Cerebellar nuclear complex (tissue), 1 donor: ENCODE data around the gene GALNT12.

Experiments
- DNase-seq, 2 experiments: peaks; one replicate each; lab custom pipeline; 2025; lab: John Stamatoyannopoulos, UW

GALNT12 gene

DNA sequence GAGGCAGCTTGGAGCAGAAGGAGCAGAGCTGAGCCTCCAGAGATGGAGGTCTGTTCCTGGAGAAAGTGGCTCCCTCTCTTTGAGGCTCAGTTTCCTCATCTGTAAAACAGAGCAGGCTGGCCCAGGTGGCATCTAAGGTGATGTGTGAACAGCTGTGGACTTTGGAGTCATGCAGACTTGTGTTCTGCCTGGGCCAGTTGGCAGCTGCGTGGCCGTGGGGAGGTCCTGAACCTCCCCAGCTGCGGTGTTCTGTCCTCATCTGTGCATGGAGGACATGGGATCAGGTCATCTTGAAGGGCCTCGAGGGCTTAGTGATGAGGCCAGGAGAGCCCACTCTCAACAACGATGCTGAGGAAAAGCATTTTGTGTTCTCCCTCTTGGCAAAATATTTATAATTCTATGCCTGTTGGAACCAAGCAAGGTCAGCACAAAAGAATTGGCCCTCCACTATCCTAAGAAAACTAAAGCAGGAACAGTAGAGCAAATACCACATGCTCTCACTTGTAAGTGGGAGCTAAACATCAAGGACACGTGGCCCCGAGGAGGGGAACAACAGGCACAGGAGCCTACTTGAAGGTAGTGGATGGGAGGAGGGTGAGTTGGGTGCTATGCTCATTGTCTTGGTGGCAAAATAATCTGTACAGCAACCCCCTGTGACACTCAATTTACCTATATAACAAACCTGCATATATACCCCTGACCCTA lies 73.0 kb downstream of the GALNT12 start:
- no peak for DNase-seq

DNA sequence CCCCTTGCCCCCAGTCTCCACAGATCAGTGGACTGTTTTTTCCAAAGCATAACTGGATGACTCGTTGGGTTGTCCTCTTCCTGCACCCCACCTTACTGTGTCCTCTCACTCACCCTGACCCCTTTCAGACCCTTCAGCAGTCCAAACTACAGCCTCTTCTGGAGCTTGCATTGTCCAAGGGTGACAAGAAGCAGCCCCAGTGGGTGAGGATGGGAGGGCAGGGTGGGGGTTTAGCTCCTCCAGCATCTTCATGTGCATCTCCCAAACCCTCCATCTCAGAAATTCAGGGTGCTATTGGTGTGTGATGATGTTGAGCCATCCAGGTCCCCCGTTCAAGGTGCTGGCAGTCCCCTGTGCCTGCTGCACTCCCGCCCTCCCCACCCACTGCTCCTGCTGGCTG lies 73.9 kb downstream of the GALNT12 start:
- DNase-seq = no peak

DNA sequence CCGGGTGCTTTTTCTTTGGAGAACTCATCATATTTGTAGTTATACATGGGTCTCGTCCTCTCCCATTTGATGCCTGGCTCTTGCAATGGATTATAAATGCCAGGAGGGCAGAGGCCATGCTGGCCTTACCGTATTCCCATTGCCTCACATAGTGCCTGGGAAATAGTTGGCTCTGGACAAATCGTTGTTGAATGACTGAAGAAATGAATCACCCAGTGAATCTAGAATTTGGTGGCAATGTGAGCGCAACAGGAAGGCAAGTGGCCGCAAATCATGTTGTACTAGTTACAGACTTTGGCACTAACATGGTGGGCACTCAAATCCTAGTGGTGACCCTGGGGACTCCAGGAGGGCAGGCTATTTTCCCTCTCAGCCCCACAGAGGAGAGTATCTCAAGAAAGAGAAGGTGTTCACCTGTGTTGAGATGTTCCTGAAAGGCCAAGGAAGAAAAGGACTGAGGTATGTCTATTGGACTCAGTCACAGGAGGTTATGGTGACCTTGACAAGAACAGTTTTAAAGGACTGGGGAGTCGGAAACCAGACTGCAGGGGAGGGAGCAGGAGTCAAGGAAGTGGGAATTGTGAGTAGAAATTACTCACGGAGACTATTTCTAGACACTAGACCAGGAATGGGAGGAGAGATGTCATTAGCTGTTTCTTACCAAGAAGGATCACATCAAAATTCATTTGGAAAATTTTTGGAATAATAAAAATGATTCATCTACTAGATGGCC lies 74.5 kb downstream of the GALNT12 start:
- DNase-seq = no peak

DNA sequence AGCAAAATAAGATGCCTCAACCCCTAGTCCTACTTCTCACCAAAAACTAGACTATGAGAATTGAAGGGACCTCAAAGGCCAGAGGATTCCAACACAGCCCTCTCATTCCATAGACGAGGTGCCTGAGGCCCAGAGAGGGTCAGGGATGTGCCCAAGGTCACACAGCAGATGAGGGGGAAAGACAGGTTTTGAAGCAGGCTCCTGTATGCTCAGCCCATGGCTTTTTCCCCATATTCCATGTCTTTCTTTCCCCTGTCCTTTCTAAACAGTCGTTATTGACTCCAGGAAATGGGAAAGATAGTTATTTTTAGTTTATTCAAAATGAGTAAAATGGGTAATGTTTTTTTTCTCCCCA lies 75.1 kb downstream of the GALNT12 start:
- no peak for DNase-seq

DNA sequence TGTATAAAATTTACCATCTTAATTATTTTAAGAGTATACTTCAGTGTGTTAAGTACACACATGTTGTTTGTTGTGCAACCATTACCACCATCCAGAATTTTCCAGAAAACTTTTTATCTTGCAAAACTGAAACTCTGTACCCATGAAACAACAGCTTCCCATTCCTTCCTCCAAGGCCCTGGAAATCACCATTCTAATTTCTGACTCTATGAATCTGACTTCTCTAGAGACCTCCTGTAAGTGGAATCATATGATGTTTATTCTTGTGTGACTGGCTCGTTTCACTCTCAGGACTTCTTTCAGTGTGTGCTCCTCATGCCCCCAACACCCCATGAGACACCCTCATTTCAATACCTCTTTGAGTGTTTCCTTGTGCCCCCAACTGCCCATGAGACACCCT lies 75.8 kb downstream of the GALNT12 start:
- no peak for DNase-seq

DNA sequence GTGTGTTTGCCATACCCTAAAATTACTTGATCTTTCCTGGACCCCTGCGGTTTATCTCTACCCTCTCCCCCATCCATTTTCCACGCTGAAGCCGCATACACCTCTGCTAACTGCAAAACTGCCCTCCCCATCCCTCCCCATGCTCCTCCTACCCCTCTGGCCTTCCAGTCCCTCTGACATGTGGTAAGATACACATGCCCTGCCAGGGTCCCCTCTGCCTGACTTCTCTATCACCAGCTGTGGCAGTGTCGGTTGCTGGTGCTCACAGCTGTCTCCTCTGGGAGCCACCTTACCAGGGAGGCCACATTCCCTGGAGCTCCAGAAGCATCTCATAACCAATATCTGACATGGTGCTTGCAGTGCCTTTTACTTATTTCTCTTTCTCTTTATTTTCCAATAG lies 77.4 kb downstream of the GALNT12 start:
- no peak for DNase-seq

DNA sequence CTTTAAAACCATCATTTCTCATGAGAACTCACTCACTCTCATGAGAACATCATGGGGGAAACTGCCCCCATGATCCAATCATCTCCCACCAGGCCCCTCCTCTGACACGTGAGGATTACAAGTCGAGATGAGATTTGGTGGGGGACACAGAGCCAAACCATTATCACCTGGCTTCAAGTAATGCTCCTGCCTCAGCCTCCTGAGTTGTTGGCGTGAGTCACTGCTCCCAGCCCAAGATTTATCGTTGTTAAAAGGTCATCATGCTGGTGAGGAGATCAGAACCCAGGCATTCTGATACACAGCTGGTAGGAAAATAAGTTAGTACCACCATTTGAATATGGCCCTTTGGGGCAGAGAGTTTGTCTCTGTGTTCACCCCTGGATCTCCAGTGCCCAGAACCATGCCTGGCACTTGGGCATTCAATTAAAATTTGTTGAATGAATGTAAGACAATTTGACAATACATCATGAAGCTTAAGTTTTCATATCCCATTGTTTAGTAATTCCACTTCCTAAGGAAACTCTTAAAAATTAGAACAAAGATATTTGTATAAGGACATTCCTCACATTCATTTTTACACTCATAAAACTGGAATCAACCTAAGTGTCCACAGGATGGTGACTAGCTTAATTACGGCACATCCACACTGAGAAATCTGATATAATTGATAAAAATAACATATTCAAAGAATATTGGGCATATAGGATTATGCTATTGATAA lies 78.3 kb downstream of the GALNT12 start:
- DNase-seq = no peak

DNA sequence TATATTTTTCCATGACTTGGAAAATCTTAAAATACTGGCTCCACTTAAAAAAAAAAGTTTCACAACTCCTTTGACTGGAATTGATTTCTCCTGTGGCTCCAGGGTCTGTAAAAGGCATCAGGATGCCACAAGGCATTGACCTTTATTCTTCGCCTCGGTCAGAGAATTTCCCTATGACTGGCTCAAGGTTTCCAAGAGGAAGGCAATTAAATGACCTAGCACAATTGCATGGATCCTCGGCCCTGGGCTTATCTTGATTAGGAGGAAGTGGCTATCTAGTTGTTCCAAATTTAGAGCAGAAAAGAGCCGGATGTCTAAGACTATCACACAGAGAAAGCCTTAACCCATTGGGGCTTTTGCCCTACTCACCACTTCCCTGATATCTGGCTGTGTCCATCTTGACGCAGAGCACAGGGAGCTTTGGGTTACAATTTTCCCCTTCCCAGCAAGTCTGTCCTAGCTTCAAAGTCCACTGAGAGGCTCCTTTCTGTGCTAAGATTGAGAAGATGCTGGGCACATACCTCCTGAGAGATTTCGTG lies 79.3 kb downstream of the GALNT12 start:
- DNase-seq = no peak

DNA sequence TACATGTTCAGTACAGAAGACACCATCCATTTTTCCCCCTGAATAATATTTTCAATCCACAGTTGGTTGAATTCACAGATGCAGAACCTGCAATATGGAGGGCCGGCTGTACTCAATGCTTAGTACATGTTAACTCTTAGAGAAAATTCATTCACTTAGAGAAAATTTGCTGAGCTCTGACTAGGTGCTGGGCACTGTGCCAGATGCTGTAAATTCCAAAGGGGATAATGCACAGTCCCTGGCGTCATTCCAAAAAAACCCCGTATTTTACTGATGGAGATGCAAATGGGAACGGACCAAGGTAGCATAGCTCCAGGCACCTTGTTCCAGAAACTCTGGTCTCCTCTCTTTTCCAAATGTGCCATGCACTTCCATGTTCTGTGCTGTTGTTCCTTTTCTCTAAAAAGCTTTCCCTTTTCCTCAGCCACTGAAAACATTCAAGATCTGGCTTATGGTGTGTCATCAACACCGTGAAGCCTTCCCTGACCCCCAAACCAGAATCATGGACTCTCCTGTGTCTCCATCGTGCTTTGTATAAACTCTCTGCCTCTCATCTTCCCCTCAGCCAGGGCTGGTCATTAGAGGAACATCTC lies 80.5 kb downstream of the GALNT12 start:
- no peak for DNase-seq

DNA sequence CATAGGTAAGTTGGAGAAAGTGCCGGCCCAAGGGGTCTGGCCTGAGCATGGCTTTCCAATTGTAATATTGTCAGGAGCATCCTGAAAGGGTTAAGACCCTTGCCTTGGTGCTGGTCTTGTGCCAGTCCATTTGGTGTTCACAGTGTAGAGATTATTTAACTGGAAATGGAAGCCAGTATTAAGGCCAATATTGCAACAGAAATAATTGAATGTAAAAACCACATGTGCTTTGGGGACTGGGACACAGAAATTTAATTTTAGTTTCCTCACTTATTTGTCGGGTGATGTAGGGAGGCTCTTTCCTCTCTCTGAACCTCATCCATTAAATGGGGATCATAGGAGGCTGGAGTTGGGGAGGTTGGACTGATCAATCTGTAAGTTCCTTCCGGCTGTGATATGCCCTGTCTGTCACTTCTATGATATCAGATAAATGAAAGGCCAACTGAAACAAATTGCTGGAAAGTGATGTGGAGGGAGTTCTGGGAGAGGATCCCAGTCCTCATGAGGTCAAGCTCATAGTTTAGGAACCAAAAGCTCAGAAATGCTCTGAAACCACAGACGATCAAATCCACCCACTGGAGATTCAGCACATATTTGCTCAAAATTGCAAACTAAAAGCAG lies 81.4 kb downstream of the GALNT12 start:
- no peak for DNase-seq

DNA sequence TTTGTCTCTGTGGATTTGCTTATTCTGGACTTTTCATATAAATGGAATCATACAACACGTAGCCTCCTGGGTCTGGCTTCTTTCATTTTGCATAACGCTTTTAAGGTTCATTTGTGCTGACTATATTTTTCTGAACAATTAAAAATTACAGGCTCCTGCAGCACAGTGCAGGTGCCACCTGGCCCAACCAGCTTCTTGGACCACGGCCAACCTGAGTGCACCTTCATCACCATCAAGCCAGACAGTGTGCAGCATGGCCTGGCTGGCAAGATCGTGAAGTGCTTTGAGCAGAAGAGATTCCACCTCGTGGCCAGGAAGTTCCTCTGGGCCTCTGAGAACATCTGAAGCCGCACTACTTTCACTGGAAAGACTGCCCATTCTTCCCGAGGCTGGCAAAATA lies 82.8 kb downstream of the GALNT12 start:
- peak in 1 of 2 experiments; percentile 13 for DNase-seq

DNA sequence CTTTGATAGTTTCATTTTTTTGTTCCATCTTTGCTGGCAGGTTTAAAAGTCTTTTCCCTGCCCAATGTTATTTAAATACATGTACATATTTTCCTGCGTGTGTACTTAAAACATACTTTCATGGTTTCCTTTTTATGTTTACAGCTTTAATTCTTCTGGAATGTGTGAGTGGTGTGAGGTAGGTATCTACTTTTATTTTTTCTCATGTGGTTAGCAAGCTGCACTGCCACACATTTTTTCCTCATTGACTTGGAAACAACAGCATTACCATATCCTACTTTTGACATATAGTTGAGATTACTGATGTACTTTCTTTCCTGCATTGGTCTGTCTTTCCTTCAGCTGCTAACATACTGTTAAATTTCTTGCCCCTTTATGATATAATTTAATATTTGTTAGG lies 84.8 kb downstream of the GALNT12 start:
- DNase-seq = no peak

DNA sequence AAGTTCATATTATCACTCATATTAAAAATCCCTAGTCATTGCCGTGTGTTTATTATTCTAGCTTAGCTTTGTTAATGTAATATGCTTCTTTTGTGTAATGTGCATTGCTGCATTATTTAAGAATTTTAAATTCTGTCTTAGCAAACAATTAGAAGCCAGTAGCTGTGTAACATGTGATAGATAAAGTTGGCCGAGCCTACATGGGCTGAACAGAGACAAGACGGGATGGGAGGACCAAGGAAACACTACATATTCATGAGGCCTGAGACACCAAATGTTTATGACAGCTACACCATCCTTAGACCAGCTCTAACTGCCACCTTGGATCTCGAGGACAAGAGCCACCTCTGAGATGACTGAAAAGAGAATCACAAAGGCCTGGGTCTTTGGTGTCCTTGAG lies 85.2 kb downstream of the GALNT12 start:
- DNase-seq = no peak

DNA sequence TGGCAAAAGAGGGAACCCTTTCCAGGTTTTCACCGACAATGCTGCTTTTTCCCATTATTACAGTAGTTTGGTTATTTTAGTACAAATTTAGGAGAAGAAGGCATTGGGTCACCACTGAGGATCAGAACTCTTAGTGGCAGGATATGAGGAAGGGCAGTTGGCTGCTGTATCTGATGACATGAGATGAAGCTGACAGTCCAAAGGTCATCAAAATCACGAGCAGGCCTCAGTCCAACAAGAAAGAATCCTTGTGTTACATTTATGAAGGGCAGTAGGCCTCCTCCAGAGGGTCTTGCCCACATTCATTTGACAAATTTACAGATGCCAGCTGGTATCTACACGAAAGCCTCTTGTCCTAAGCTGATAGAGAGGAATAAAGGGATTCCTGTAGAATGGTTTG lies 86.7 kb downstream of the GALNT12 start:
- DNase-seq = no peak

DNA sequence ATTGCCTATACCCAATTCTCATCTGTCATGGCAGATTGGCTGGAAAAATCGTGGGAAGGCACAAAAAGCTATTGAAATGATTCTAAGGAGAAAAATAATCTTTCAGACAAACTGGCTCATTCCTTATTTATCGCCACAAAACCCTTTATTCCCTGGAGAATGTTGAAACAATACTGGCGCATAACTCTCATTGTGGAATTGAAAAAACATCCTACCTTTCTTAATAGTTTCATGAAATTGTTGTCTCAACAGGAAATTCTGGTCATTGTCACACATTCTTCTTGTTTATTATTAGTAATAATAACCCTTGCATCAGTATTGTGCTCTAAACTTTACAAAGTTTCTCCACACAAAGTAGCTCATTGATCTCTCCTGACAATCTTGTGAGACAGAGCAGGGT lies 87.3 kb downstream of the GALNT12 start:
- no peak for DNase-seq

DNA sequence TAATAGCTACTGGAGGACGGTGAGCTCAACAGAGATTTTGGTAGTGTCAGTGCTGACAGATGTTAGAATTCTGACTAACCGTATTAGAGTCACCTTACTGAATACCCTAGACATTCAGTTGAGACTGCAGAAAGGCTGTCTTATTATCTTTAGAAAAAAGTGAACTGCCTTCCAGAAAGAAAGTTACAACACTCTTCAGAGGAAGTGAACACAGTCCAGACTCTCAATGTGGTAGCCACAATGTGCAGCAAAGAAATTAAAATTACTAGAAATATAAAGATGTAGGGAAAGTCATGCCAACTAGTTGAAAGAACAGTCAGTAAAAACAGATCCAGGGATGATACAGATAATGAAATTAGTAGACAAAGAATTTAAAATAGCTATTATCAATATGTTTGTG lies 89.2 kb downstream of the GALNT12 start:
- DNase-seq = no peak

DNA sequence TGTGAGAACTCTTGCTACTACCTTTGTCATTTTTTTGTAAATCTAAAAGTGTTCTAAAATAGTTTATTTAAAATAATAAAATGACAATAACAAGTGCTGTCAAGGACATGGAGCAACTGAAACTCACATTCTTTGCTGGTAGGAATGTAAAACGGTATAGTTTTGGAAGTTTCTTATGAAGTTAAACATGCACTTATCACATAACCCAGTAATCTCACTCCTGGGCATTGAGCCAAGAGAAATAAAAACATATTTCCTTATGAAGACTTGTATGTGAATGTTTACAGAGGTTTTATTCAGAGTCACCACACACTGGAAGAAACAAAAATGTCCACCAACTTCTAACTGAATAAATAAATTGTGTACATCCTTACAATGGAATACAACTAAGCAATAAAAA lies 90.3 kb downstream of the GALNT12 start:
- DNase-seq = no peak

DNA sequence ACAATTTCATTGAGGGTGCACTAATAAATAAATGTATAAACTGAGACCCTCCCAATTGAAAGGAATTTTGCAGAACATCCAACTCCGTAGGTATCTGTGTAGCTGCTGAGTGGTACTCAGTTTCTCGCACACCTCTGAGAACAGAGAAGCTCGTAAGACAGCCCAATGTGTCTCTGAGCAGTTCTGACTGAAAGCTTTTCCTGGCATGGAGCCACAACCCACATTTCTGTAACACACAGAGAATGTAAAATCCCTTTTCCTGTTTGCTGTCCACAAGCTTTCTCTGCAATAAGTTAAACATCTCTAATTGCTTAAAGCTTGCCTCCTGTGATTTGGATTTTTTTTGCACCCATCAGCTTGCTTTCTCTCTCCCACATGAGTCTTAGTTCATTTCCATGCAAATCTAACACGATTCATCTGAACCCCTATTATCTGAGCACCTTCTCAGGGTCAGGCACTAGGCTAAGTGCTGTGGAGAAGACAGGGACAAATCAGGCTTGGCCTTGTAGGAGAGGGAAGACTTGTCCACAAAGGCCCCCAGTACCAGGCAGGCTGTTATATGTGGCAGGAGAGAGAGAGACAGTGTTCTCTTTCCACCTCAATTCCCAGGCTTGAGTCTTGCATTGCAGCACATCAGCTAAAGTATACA lies 92.1 kb downstream of the GALNT12 start:
- DNase-seq = no peak
